Pancreas (tissue), 10 donors: Measurements from ENCODE around the gene DOCK4. TPM values are rescaled to one million over a fixed set of nuclear protein-coding genes. Genes with fewer than 3 reads are reported as not detected.

ENCODE experiments used
- ATAC-seq, 4 donors: fragments of 200-7000 bp; cut with Tn5 transposase; one replicate each; pipeline versions ENCODE4 v1.8.0 to v1.9.1; 2020; ENCODE audit warnings: mild to moderate bottlenecking in 4 of 4, moderate library complexity in 4 of 4
- DNase-seq, 6 donors: peaks; one replicate each; pipeline ENCODE4 v3.0.0-alpha.2; 2020
- FAIRE-seq: peaks from 2 replicates; lab custom pipeline; 2012; peaks lifted over from hg19 to GRCh38; lab: Jason Lieb, UNC
- H3K27ac ChIP-seq, 4 donors: fragments of 200-600 bp; sonication (generic); 1 replicate in 3 of 4; 2 replicates in 1 of 4; pipeline versions ENCODE4 v1.5.0 to v1.8.0; 2020
- H3K27me3 ChIP-seq, 4 donors: fragments of 200-600 bp; one replicate each; pipeline ENCODE4 v1.8.0; 2021
- H3K36me3 ChIP-seq, 3 donors: fragments of 200-600 bp; sonication (generic) in 1 of 3; one replicate each; pipeline versions ENCODE4 v1.5.0 to v1.8.0; 2020 to 2021
- H3K4me1 ChIP-seq, 3 donors: fragments of 200-600 bp; one replicate each; pipeline ENCODE4 v1.8.0; 2021
- H3K4me3 ChIP-seq, 4 donors: fragments of 200-600 bp; sonication (generic) in 2 of 4; one replicate each; pipeline versions ENCODE4 v1.5.0 to v1.8.0; 2020 to 2021
- H3K9me3 ChIP-seq, 4 donors: fragments of 200-600 bp; one replicate each; pipeline ENCODE4 v1.8.0; 2021
- CTCF ChIP-seq, 4 donors: fragments of 200-600 bp; sonication (generic) in 3 of 4; IDR thresholded peaks; one replicate each; pipeline versions ENCODE4 v1.5.0 to v1.8.0; 2021; ENCODE audit warnings: antibody characterized with exemption in 4 of 4
- WGBS, 2 donors: extraction: QIAGEN DNeasy Blood & Tissue Kit; methylation state at CpG; one replicate each; pipeline ENCODE4 v1.1.7; 2013; 5-methylcytosine and 5-hydroxymethylcytosine counted together
- intact Hi-C, 3 donors: fragments of 100-400 bp; cut with DNase I; formaldehyde crosslinking; loops; one replicate each; pipeline versions ENCODE4 v1.11.1 to v1.14.2; 2022
- polyA plus RNA-seq, 2 donors: library from polyadenylated mRNA; stranded (reverse); fragments of 200-250 nt; gene quantifications; one replicate each; pipeline ENCODE4 v1.2.3, GENCODE V29; 2013
- total RNA-seq, 6 donors: library from RNA; stranded (reverse); fragmentation: NEBNext Ultra II Directional in 4 of 6; extraction: Animal tissue kit (Norgen Biotek cat#: 25700) in 4 of 6; gene quantifications; one replicate each; pipeline versions ENCODE4 v1.2.1 to v1.2.4, GENCODE V29; 2021 to 2023
- donor health status: healthy with polysubstance abuse.
- donor health status: DM: no; HTN: no; CAD: no; lungs with moderate emphysema.
- donor health status: DM: no; HTN: no; CAD: no.
- donor health status: control.
- donor health status: control.
- donor health status: Bipolar disorder and iron deficiency.
- donor health status: DM: yes; HTN: yes; CAD: no.
- donor health status: DM: no; HTN: no; CAD: no.
- donor health status: DM: no; HTN: no; CAD: no.
- donor health status: DM: yes; HTN: yes; CAD: no.

DOCK4 gene
- total and polyA plus RNA-seq, 8 donors: 5.4 to 15.5 (median 6.1) TPM

GRCh38 chr7:111815354-111815753, 390.8 kb downstream of the DOCK4 start:
- no peaks in the 10 kb centered on the region for H3K4me1 ChIP-seq
- whole genome bisulfite sequencing, 2 donors: 95% methylated on average over 1 of the region's 1 CpG
- no peak for TF ChIP-seq CTCF (IDR thresholded peaks at IDR 0.05)
- no peaks in the 10 kb centered on the region for H3K36me3 ChIP-seq
- no peak overlapping the region for H3K4me3 ChIP-seq
- FAIRE-seq (no peak), DNase-seq (no peak), ATAC-seq (no peak)
- intact Hi-C loops: no loop called here
- H3K27me3 ChIP-seq: no peaks in the 10 kb centered on the region
- H3K27ac ChIP-seq: no peak overlapping the region
- no peaks in the 10 kb centered on the region for H3K9me3 ChIP-seq

- Histone ChIP-seq H3K4me1 (no peaks in the 10 kb centered on the region), H3K27ac (no peak overlapping the region), H3K27me3 (no peaks in the 10 kb centered on the region), H3K4me3 (no peak overlapping the region), H3K36me3 (no peaks in the 10 kb centered on the region), H3K9me3 (no peaks in the 10 kb centered on the region)
- intact Hi-C loops: no loop called here
- FAIRE-seq (no peak), DNase-seq (no peak), ATAC-seq (no peak)
- WGBS, 2 donors: 87 to 88% methylated on average over 4 of the region's 4 CpGs
- no peak for TF ChIP-seq CTCF (IDR thresholded peaks at IDR 0.05)
Observed at GRCh38 chr7:111813306-111813705, 392.9 kb downstream of the DOCK4 start.

GRCh38 chr7:111806232-111806631, 400.0 kb downstream of the DOCK4 start:
- intact Hi-C loops: no loop called here
- no peak for FAIRE-seq
- H3K4me3 ChIP-seq: no peak overlapping the region
- H3K4me1 ChIP-seq: peaks cover 0 to 21% (median 16%) of the 10 kb centered on the region in 3 donors
- no peak for DNase-seq
- H3K27ac ChIP-seq: no peak overlapping the region
- no peak for ATAC-seq
- WGBS, 2 donors: 97 to 99% methylated on average over 4 of the region's 4 CpGs
- no peaks in the 10 kb centered on the region for H3K27me3 ChIP-seq
- no peak for TF ChIP-seq CTCF (IDR thresholded peaks at IDR 0.05)
- no peaks in the 10 kb centered on the region for H3K9me3 ChIP-seq
- H3K36me3 ChIP-seq: no peaks in the 10 kb centered on the region

GRCh38 chr7:111803015-111803758, 403.0 kb downstream of the DOCK4 start:
- Histone ChIP-seq H3K27me3 (no peaks in the 10 kb centered on the region), H3K4me1 (peaks cover 0 to 21% (median 16%) of the 10 kb centered on the region in 3 donors), H3K9me3 (no peaks in the 10 kb centered on the region), H3K27ac (peak overlapping the region in 3 of 4 donors; percentile 0 to 83 (median 82)), H3K36me3 (no peaks in the 10 kb centered on the region), H3K4me3 (peak overlapping the region in 1 of 4 donors; percentile 12)
- no peak for TF ChIP-seq CTCF (IDR thresholded peaks at IDR 0.05)
- FAIRE-seq (no peak), ATAC-seq (peak; percentile 88 to 96 (median 92)), DNase-seq (no peak)
- intact Hi-C loops: no loop called here
- WGBS, 2 donors: 20% methylated on average over 3 of the region's 3 CpGs

GRCh38 chr7:111802194-111802772, 403.9 kb downstream of the DOCK4 start:
- no peak overlapping the region for H3K4me3 ChIP-seq
- FAIRE-seq: no peak
- no peaks in the 10 kb centered on the region for H3K27me3 ChIP-seq
- DNase-seq: no peak
- H3K27ac ChIP-seq: peak overlapping the region in 2 of 4 donors; percentile 82 to 83
- no peak for TF ChIP-seq CTCF (IDR thresholded peaks at IDR 0.05)
- 72 to 80% methylated on average over 3 of the region's 3 CpGs for WGBS, 2 donors
- no peaks in the 10 kb centered on the region for H3K36me3 ChIP-seq
- no peaks in the 10 kb centered on the region for H3K9me3 ChIP-seq
- intact Hi-C loops: no loop called here
- peaks cover 0 to 21% (median 16%) of the 10 kb centered on the region in 3 donors for H3K4me1 ChIP-seq
- ATAC-seq: peak in 2 of 4 donors; percentile 15 to 27
